ENCODE results near the gene C16orf96. TPM values are rescaled to one million over a fixed set of nuclear protein-coding genes. Genes with fewer than 3 reads are reported as not detected.

The C16orf96 gene
- total and polyA plus RNA-seq, 2 of the 8 experiments (the other 6 are each of a cell fraction or from before 2014, with no cell fraction given), result 1.0 to 1.3 TPM

DNA sequence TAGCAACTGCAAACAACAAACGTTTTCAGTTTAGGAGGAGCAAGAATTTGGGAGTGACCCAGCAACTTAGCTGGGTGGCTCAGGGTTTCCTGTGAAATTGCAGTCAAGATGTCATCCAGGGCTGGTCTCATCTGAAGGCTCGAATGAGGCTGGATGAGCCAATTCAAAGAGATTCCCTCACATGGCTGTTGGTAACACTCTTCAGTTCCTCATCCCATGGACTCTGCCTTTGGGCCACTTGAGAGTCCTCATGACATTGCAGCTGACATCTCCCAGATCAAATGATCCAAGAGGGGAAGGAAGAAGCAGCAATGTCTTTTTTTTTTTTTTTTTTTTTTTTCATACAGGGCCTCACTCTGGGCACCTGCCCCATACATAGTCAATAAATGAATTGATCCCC, 32.2 kb downstream of the C16orf96 start:
- no peak overlapping the region for H2AK5ac ChIP-seq (ENCODE audit: low read depth, low read length)
- H4K20me1 ChIP-seq (replicated peaks in 1 of 2; ENCODE audit: control insufficient read depth in 1 of 2, insufficient read depth in 2 of 2, low read length in 2 of 2), result no peaks in the 10 kb centered on the region
- H2AFZ ChIP-seq (ENCODE audit: low read length), result no peak overlapping the region
- H3K36me3 ChIP-seq (ENCODE audit: control insufficient read depth in 2 of 4, insufficient read depth in 4 of 4, low read length in 3 of 4), result no peaks in the 10 kb centered on the region
- H3K4ac ChIP-seq (replicated peaks; ENCODE audit: insufficient read length, low read depth, low read length), result no peak overlapping the region
- no peaks in the 10 kb centered on the region for H3K23me2 ChIP-seq (ENCODE audit: low read depth, low read length)
- POLR2A ChIA-PET (ENCODE audit: partially characterized antibody), result interaction anchor here (12.8 kb wide), 1 partner anchor 23 kb away, joined by 126 read pairs; the partner anchor contains the start of gene UBALD1
- no peak overlapping the region for H3K14ac ChIP-seq (ENCODE audit: insufficient read length)
- H4K5ac ChIP-seq (ENCODE audit: insufficient read length, low read depth, low read length), result no peak overlapping the region
- no peak for TF ChIP-seq MAFK (IDR thresholded peaks at IDR 0.05; ENCODE audit: low read depth, low read length)
- no peak for TF ChIP-seq CTBP2 (IDR thresholded peaks at IDR 0.05; ENCODE audit: borderline replicate concordance, insufficient read depth, insufficient read length, low read length)
- TF ChIP-seq HDAC2 (IDR thresholded peaks at IDR 0.05; ENCODE audit: borderline replicate concordance in 1 of 2, low read depth in 2 of 2, low read length in 2 of 2), result no peak
- no peak for TF ChIP-seq CHD2 (IDR thresholded peaks at IDR 0.05; ENCODE audit: low read length)
- no peak for TF ChIP-seq SIN3A (conservative IDR thresholded peaks at IDR 0.05 in 1 of 2, IDR thresholded peaks at IDR 0.05 in 1 of 2; ENCODE audit: low read depth in 1 of 2, low read length in 2 of 2)
- no peak overlapping the region for H3K27ac ChIP-seq (ENCODE audit: low read depth, low read length)
- no peaks in the 10 kb centered on the region for H3K79me1 ChIP-seq (ENCODE audit: low read depth, low read length)
- H3K4me3 ChIP-seq (ENCODE audit: extremely low read depth in 1 of 4, insufficient read depth in 2 of 4, low read depth in 3 of 4, low read length in 4 of 4), result no peak overlapping the region
- DNase-seq (ENCODE audit: low read depth in 1 of 2, low spot score in 2 of 2) (no peak), FAIRE-seq (no peak)
- CTCF ChIA-PET (ENCODE audit: partially characterized antibody), result interaction anchor here (0.6 to 8.9 kb wide), 11 partner anchors 10 to 260 kb away, joined by 3 to 157 read pairs (median 6); partner anchors contain the start of gene MGRN1
- no peak overlapping the region for H3K18ac ChIP-seq (ENCODE audit: extremely low read depth, low read length)
- H2BK20ac ChIP-seq (ENCODE audit: low read length), result no peak overlapping the region
- WGBS, 2 experiments (ENCODE audit: extremely low coverage in 1 of 2, insufficient coverage in 1 of 2, insufficient read length in 1 of 2, insufficient replicate concordance in 2 of 2, low coverage in 1 of 2, low lambda C conversion rate in 2 of 2, missing lambda C conversion rate in 1 of 2), result 82% methylated on average over 2 of the region's 2 CpGs; no CpG with 5 or more reads in 1 of the 2 experiments
- no peak overlapping the region for H4K91ac ChIP-seq (replicated peaks; ENCODE audit: insufficient read length, low read length)
- no peak overlapping the region for H2BK12ac ChIP-seq (ENCODE audit: low read depth, low read length)
- no peak overlapping the region for H4K8ac ChIP-seq (ENCODE audit: extremely low read depth, insufficient read depth, low read length)
- no peak overlapping the region for H2BK120ac ChIP-seq (replicated peaks; ENCODE audit: low read depth, low read length)
- no peaks in the 10 kb centered on the region; a peak in 1 of 7 replicates for H3K27me3 ChIP-seq (replicated peaks in 1 of 4; ENCODE audit: control insufficient read depth in 3 of 4, extremely low read depth in 1 of 4, insufficient read depth in 3 of 4, low read length in 3 of 4)
- H3K56ac ChIP-seq (replicated peaks; ENCODE audit: insufficient read length, low read depth, low read length), result no peak overlapping the region
- no peak overlapping the region for H3K4me2 ChIP-seq (ENCODE audit: insufficient read depth in 1 of 2, low read depth in 2 of 2, low read length in 2 of 2)
- H3K9ac ChIP-seq (replicated peaks in 1 of 4; ENCODE audit: extremely low read depth in 1 of 4, low read depth in 3 of 4, low read length in 3 of 4), result no peak overlapping the region
- H3K23ac ChIP-seq (ENCODE audit: insufficient read length), result no peak overlapping the region
- H3K79me2 ChIP-seq (ENCODE audit: control insufficient read depth in 1 of 2, insufficient read depth in 2 of 2, low read length in 2 of 2), result no peaks in the 10 kb centered on the region
- H3K4me1 ChIP-seq (replicated peaks in 1 of 4; ENCODE audit: control insufficient read depth in 3 of 4, insufficient read depth in 4 of 4, low read length in 3 of 4), result peaks cover 0 to 10% (median 6%) of the 10 kb centered on the region in 4 experiments; a peak in 6 of 7 replicates
- no peak overlapping the region for H2BK15ac ChIP-seq (ENCODE audit: low read length)
- H2BK5ac ChIP-seq (ENCODE audit: low read depth, low read length), result no peak overlapping the region
- peaks cover 8% of the 10 kb centered on the region in 2 experiments; a peak in 3 of 4 replicates for H3K9me3 ChIP-seq (ENCODE audit: insufficient read depth in 2 of 2, low read depth in 1 of 2, low read length in 1 of 2)

Data from H1 (cell line).